GM11168 (cell line): ENCODE data around the gene NRN1.
"Not testable (repeated sequence)": the region's sequence is repeated elsewhere in the genome, so short reads cannot be mapped to it uniquely, and the experiment has no call there.

ENCODE experiments used
- in situ Hi-C: fragments of 300-500 bp; cut with MboI; formaldehyde crosslinking; loops from one replicate; pipeline ENCODE4 v1.12.0; 2022; ENCODE audit warnings: low sequenced_read_pairs; ENCODE audit not compliant: unreplicated experiment

NRN1 gene

GRCh38 chr6:6006428-6007365 is at the start of gene NRN1:
NRN1 (minus strand) TSS chr6:6006925; CDS start chr6:6006749, 176 bp downstream.
- in situ Hi-C loops = no loop called here

GRCh38 chr6:6052216-6052615 is 45.5 kb upstream of the NRN1 start:
- in situ Hi-C loops = loop anchor here (10.0 kb wide), 1 partner anchor 493 kb away; no protein-coding TSS in a partner anchor

- in situ Hi-C loops = no loop called here
These were observed 40.0 kb upstream of the NRN1 start for GRCh38 chr6:6046716-6047115.

- in situ Hi-C loops = no loop called here
These were observed 33.3 kb upstream of the NRN1 start for GRCh38 chr6:6039946-6040509.

- in situ Hi-C loops = no loop called here
These were observed 30.5 kb upstream of the NRN1 start for GRCh38 chr6:6037179-6037578.

- in situ Hi-C loops = no loop called here
These were observed 27.1 kb upstream of the NRN1 start for GRCh38 chr6:6033858-6034257.

GRCh38 chr6:6026513-6027205 is 19.9 kb upstream of the NRN1 start:
- in situ Hi-C loops = no loop called here

- in situ Hi-C loops = no loop called here
These were observed 19.0 kb upstream of the NRN1 start for GRCh38 chr6:6025736-6026135.

- in situ Hi-C loops = no loop called here
These were observed 17.5 kb upstream of the NRN1 start for GRCh38 chr6:6024220-6024619.

GRCh38 chr6:6022841-6023240 is 16.1 kb upstream of the NRN1 start:
- in situ Hi-C loops = not testable (repeated sequence)

GRCh38 chr6:6008648-6009421 is 2.1 kb upstream of the NRN1 start:
- in situ Hi-C loops = no loop called here

- in situ Hi-C loops = no loop called here
These were observed 1.4 kb upstream of the NRN1 start for GRCh38 chr6:6008089-6008647.

GRCh38 chr6:6007366-6008088 is 802 bp upstream of the NRN1 start:
- in situ Hi-C loops = no loop called here

GRCh38 chr6:6006006-6006427 is 708 bp downstream of the NRN1 start:
- in situ Hi-C loops = no loop called here

- in situ Hi-C loops = no loop called here
These were observed 1.4 kb downstream of the NRN1 start for GRCh38 chr6:6005051-6006005.

- in situ Hi-C loops = no loop called here
These were observed 2.2 kb downstream of the NRN1 start for GRCh38 chr6:6004390-6004995.

- in situ Hi-C loops = no loop called here
These were observed 2.9 kb downstream of the NRN1 start for GRCh38 chr6:6003621-6004366.
